HG03064 (cell line): ENCODE results near the gene DKK1.
"Not testable (repeated sequence)": the region's sequence is repeated elsewhere in the genome, so short reads cannot be mapped to it uniquely, and the experiment has no call there.

Experiments used
- ATAC-seq: cut with Tn5 transposase; IDR thresholded peaks from one replicate; pipeline ENCODE4 v1.9.1; 2021; ENCODE audit warnings: low read depth; ENCODE audit not compliant: unreplicated experiment

Gene DKK1

DNA sequence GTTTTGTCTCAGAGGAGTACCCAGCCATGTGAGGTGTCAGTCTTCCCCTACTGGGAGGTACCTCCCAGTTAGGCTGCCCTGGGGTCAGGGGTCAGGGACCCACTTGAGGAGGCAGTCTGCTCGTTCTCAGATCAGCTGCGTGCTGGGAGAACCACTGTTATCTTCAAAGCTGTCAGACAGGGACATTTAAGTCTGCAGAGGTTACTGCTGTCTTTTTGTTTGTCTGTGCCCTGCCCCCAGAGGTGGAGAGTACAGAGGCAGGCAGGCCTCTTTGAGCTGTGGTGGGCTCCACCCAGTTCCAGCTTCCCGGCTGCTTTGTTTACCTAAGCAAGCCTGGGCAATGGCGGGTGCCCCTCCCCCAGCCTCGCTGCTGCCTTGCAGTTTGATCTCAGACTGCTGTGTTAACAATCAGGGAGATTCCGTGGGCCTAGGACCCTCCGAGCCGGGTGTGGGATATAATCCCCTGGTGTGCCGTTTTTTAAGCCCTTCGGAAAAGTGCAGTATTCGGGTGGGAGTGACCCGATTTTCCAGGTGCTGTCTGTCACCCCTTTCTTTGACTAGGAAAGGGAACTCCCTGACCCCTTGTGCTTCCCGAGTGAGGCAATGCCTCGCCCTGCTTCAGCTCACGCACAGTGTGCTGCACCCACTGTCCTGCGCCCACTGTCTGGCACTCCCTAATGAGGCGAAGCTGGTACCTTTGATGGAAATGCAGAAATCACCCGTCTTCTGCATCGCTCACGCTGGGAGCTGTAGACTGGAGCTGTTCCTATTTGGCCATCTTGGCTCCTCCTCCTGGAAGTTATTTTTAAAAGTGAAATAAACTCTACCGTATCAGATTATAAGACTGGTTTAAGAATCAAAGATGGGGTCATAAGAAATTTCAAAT, 51.7 kb downstream of the DKK1 start:
- not testable (repeated sequence) for ATAC-seq
